ENCODE measurements around the gene ASCC3.
"Not testable (repeated sequence)": the region's sequence is repeated elsewhere in the genome, so short reads cannot be mapped to it uniquely, and the experiment has no call there.

The ASCC3 gene

DNA sequence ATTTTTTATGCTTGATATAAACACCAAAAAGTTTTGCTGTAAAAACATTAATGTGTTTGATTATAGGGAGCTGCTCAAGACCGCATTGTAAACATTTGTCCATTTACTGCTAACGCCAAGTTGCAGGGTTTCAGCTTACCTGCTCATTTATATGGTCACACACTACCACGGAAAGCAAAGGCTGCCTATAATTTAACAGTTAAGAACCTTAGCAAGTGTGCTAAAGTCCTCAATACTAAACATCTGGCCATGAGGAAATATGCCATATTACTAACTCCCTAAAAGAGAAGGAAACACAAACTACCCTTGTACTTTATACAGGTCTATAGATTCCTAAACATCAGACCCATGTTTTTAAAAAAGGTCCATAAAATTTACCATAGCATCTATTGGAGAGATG, 129.5 kb downstream of the ASCC3 start:
- H3K27ac ChIP-seq (ENCODE audit: low read length): no peak overlapping the region
- H3K4me2 ChIP-seq (ENCODE audit: insufficient read depth, low read length): no peak overlapping the region
- DNase-seq: no peak
- ATAC-seq (ENCODE audit: insufficient read depth, low read depth): no peak
- no peaks in the 10 kb centered on the region for H3K27me3 ChIP-seq (ENCODE audit: insufficient read depth, low read length, poor library complexity)
- no peaks in the 10 kb centered on the region for H3K79me2 ChIP-seq (ENCODE audit: insufficient read depth, low read length)
- no peaks in the 10 kb centered on the region for H3K4me1 ChIP-seq (ENCODE audit: insufficient read depth, low read length)
- TF ChIP-seq EZH2 (IDR thresholded peaks at IDR 0.05; ENCODE audit: borderline replicate concordance, low read depth, low read length, severe bottlenecking): no peak
- TF ChIP-seq, protein P1, sequence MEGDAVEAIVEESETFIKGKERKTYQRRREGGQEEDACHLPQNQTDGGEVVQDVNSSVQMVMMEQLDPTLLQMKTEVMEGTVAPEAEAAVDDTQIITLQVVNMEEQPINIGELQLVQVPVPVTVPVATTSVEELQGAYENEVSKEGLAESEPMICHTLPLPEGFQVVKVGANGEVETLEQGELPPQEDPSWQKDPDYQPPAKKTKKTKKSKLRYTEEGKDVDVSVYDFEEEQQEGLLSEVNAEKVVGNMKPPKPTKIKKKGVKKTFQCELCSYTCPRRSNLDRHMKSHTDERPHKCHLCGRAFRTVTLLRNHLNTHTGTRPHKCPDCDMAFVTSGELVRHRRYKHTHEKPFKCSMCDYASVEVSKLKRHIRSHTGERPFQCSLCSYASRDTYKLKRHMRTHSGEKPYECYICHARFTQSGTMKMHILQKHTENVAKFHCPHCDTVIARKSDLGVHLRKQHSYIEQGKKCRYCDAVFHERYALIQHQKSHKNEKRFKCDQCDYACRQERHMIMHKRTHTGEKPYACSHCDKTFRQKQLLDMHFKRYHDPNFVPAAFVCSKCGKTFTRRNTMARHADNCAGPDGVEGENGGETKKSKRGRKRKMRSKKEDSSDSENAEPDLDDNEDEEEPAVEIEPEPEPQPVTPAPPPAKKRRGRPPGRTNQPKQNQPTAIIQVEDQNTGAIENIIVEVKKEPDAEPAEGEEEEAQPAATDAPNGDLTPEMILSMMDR (IDR thresholded peaks at IDR 0.05; ENCODE audit: borderline replicate concordance, extremely low read depth, low read length, poor library complexity, severe bottlenecking): no peak
- peaks cover 46% of the 10 kb centered on the region; the same call in 1 of the 2 replicates for H3K36me3 ChIP-seq (ENCODE audit: insufficient read depth, low read length)
- no peak overlapping the region for H2AFZ ChIP-seq (ENCODE audit: low read depth, low read length)
- no peaks in the 10 kb centered on the region for H4K20me1 ChIP-seq (ENCODE audit: insufficient read depth, low read length)
- no peak overlapping the region for H3K9ac ChIP-seq (ENCODE audit: low read depth, low read length)
- no peaks in the 10 kb centered on the region for H3K9me3 ChIP-seq (ENCODE audit: insufficient read depth, low read length, severe bottlenecking)
- no peak overlapping the region for H3K4me3 ChIP-seq (ENCODE audit: low read depth in 1 of 2, low read length in 2 of 2)

DNA sequence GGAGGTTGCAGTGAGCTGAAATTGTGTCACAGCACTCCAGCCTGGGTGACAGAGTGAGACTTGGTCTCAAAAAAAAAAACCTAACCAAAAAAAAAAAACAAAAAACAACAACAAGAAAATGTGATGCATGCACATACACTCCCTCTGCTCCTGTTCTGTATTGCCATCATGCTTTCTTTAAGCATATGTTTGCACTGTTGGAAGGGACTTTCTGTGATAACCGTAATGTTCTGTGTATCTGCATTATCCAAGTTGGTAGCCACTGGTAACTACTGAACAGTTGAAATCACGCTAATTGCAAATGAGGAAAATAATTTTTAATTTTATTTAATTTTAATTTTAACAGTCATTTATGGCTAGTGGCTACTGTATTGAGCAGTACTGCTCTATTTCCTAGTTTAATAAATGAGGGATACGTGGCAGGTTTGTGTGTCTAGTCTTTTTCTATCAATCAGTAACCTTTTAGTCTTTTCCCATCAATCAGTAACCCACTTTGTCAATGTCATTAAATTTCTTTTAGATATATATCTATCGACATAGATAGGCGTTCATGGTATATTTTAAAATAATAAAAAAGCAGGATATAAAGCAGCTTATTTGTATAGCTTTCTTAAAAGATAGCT, 135.6 kb downstream of the ASCC3 start:
- DNase-seq (no peak), ATAC-seq (ENCODE audit: insufficient read depth, low read depth) (no peak)
- peaks cover 48% of the 10 kb centered on the region for H3K36me3 ChIP-seq (ENCODE audit: insufficient read depth, low read length)
- no peak overlapping the region for H3K4me3 ChIP-seq (ENCODE audit: low read depth in 1 of 2, low read length in 2 of 2)
- TF ChIP-seq, protein P1 (IDR thresholded peaks at IDR 0.05; ENCODE audit: borderline replicate concordance, extremely low read depth, low read length, poor library complexity, severe bottlenecking): no peak
- TF ChIP-seq EZH2 (IDR thresholded peaks at IDR 0.05; ENCODE audit: borderline replicate concordance, low read depth, low read length, severe bottlenecking): no peak
- no peaks in the 10 kb centered on the region for H3K79me2 ChIP-seq (ENCODE audit: insufficient read depth, low read length)
- peaks cover 23% of the 10 kb centered on the region for H3K9me3 ChIP-seq (ENCODE audit: insufficient read depth, low read length, severe bottlenecking)
- H3K4me1 ChIP-seq (ENCODE audit: insufficient read depth, low read length): no peaks in the 10 kb centered on the region
- no peak overlapping the region for H3K4me2 ChIP-seq (ENCODE audit: insufficient read depth, low read length)
- H3K27me3 ChIP-seq (ENCODE audit: insufficient read depth, low read length, poor library complexity): no peaks in the 10 kb centered on the region
- H3K9ac ChIP-seq (ENCODE audit: low read depth, low read length): no peak overlapping the region
- H4K20me1 ChIP-seq (ENCODE audit: insufficient read depth, low read length): no peaks in the 10 kb centered on the region
- H2AFZ ChIP-seq (ENCODE audit: low read depth, low read length): no peak overlapping the region
- no peak overlapping the region for H3K27ac ChIP-seq (ENCODE audit: low read length)

DNA sequence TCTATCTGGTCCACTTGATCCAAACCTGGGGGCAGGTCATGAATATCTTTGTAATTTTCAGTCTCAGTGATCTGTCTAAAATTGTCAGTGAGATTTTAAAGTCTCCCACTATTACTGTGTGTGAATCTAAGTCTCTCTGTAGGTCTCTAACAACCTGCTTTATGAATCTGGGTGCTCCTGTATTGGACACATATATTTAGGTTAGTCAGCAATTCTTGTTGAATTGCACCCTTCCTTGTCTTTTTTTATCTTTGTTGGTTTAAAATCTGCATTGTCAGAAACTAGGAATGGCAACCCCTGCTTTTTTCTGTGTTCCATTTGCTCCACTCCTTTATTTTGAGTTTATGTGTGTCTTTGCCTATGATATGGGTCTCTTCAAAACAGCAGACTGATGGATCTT, 140.7 kb downstream of the ASCC3 start:
- TF ChIP-seq, protein P1 (IDR thresholded peaks at IDR 0.05; ENCODE audit: borderline replicate concordance, extremely low read depth, low read length, poor library complexity, severe bottlenecking): no peak
- TF ChIP-seq EZH2 (IDR thresholded peaks at IDR 0.05; ENCODE audit: borderline replicate concordance, low read depth, low read length, severe bottlenecking): no peak
- H3K36me3 ChIP-seq (ENCODE audit: insufficient read depth, low read length): peaks cover 24% of the 10 kb centered on the region
- H2AFZ ChIP-seq (ENCODE audit: low read depth, low read length): no peak overlapping the region

DNA sequence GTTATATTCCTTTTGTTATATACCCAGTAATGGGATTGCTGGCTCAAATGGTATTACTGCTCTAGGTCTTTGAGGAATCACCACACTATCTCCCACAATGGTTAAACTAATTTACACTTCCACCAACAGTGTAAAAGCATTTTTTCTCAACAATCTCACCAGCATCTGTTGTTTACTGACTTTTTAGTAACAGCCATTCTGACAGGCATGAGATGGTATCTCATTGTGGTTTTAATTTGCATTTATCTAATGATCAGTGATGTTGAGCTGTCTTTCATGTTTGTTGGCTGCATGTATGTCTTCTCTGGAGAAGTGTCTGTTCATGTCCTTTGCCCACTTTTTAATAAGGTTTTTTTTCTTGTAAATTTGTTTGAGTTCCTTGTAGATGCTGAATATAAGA, 143.4 kb downstream of the ASCC3 start:
- not testable (repeated sequence) for H4K20me1 ChIP-seq (ENCODE audit: insufficient read depth, low read length); H3K27ac ChIP-seq (ENCODE audit: low read length); H3K4me2 ChIP-seq (ENCODE audit: insufficient read depth, low read length); H3K4me3 ChIP-seq (ENCODE audit: low read depth in 1 of 2, low read length in 2 of 2); H3K27me3 ChIP-seq (ENCODE audit: insufficient read depth, low read length, poor library complexity); H3K79me2 ChIP-seq (ENCODE audit: insufficient read depth, low read length); DNase-seq; H2AFZ ChIP-seq (ENCODE audit: low read depth, low read length); H3K9ac ChIP-seq (ENCODE audit: low read depth, low read length)
- Histone ChIP-seq H3K9me3 (ENCODE audit: insufficient read depth, low read length, severe bottlenecking) (peaks cover 24% of the 10 kb centered on the region), H3K4me1 (ENCODE audit: insufficient read depth, low read length) (peaks cover 24% of the 10 kb centered on the region), H3K36me3 (ENCODE audit: insufficient read depth, low read length) (peaks cover 13% of the 10 kb centered on the region)
- ATAC-seq (ENCODE audit: insufficient read depth, low read depth): peak; percentile 67

More for the DNA sequence above, 140.7 kb downstream of the ASCC3 start:
- ATAC-seq (ENCODE audit: insufficient read depth, low read depth) (no peak), DNase-seq (no peak)
- peaks cover 24% of the 10 kb centered on the region for H3K4me1 ChIP-seq (ENCODE audit: insufficient read depth, low read length)
- H3K4me3 ChIP-seq (ENCODE audit: low read depth in 1 of 2, low read length in 2 of 2): no peak overlapping the region
- no peaks in the 10 kb centered on the region for H4K20me1 ChIP-seq (ENCODE audit: insufficient read depth, low read length)
- no peak overlapping the region for H3K27ac ChIP-seq (ENCODE audit: low read length)
- H3K79me2 ChIP-seq (ENCODE audit: insufficient read depth, low read length): no peaks in the 10 kb centered on the region
- no peak overlapping the region for H3K4me2 ChIP-seq (ENCODE audit: insufficient read depth, low read length)
- H3K9me3 ChIP-seq (ENCODE audit: insufficient read depth, low read length, severe bottlenecking): peaks cover 29% of the 10 kb centered on the region
- H3K9ac ChIP-seq (ENCODE audit: low read depth, low read length): no peak overlapping the region
- no peaks in the 10 kb centered on the region for H3K27me3 ChIP-seq (ENCODE audit: insufficient read depth, low read length, poor library complexity)
